ENCODE measurements around the gene SLC38A3. TPM values are rescaled to one million over a fixed set of nuclear protein-coding genes. Genes with fewer than 3 reads are reported as not detected.
A peak's percentile ranks its signal among the peaks of the same experiment; 100 is the strongest.

Gene SLC38A3
- total RNA-seq, 8 experiments from 2014 or later: 0.46 to 9.0 (median 0.85) TPM

- 6 to 60% (median 19%) methylated on average over 1 to 5 of the region's 25 CpGs; no CpG with 5 or more reads in 6 of the 10 experiments for WGBS, 10 experiments
- Histone ChIP-seq H3K4me1 (replicated peaks in 1 of 2) (peaks cover 48 to 64% of the 10 kb centered on the region in 2 donors), H3K4me3 (peak overlapping the region; percentile 5 to 29 (median 22)), H3K27ac (peak overlapping the region; percentile 91 to 94)
- in situ Hi-C loops (cut with MboI; ENCODE audit: low pct_unique_long_range_greater_than_20kb in 2 of 9, low sequenced_read_pairs in 9 of 9, unreplicated experiment in 9 of 9): no loop called here
- peak; percentile 72 to 95 (median 84) for ATAC-seq (replicated peaks in 6 of 8)
Measured at GRCh38 chr3:50245831-50246516, 40.9 kb downstream of the SLC38A3 start.

DNA sequence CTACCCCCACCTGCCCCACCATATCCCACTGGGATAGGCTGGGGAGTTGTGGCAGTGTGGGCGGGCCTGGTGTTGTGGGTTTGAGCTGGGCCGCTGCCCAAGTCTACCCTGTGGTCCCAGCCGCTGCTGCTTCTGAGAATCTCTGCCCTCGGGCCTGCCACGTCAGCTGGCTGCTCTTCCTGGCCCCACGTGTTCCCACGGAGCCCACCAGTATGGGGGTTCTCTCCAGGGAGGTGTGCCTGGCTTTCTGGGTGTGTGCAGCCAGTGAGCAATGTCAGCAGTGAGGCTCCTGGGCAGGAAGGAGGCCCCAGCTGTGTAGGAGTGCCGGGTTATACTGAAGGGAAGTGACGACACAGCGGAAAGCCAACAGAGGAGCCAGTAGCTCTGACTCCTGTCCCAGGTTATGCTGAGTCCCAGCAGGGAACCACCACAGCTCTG, 41.5 kb downstream of the SLC38A3 start:
- H3K4me3 ChIP-seq: peak overlapping the region in 4 of 5 donors; percentile 5 to 29 (median 25)
- H3K27ac ChIP-seq: peak overlapping the region; percentile 91 to 94
- in situ Hi-C loops (cut with MboI; ENCODE audit: low pct_unique_long_range_greater_than_20kb in 2 of 9, low sequenced_read_pairs in 9 of 9, unreplicated experiment in 9 of 9): no loop called here
- ATAC-seq (replicated peaks in 6 of 8): peak; percentile 60 to 78 (median 74)
- peaks cover 42 to 59% of the 10 kb centered on the region in 2 donors for H3K4me1 ChIP-seq (replicated peaks in 1 of 2)
- 0 to 33% methylated on average over 1 to 2 of the region's 10 CpGs; no CpG with 5 or more reads in 8 of the 10 experiments for WGBS, 10 experiments

GRCh38 chr3:50248387-50248786, 43.3 kb downstream of the SLC38A3 start:
- Histone ChIP-seq H3K27ac (peak overlapping the region in 1 of 2 donors; percentile 91), H3K4me3 (no peak overlapping the region), H3K4me1 (replicated peaks in 1 of 2) (peaks cover 29 to 43% of the 10 kb centered on the region in 2 donors)
- in situ Hi-C loops (cut with MboI; ENCODE audit: low pct_unique_long_range_greater_than_20kb in 2 of 9, low sequenced_read_pairs in 9 of 9, unreplicated experiment in 9 of 9): no loop called here
- no peak for ATAC-seq (replicated peaks in 6 of 8)
- WGBS, 10 experiments: 0 to 100% (median 10%) methylated on average over 1 to 2 of the region's 3 CpGs; no CpG with 5 or more reads in 7 of the 10 experiments

DNA sequence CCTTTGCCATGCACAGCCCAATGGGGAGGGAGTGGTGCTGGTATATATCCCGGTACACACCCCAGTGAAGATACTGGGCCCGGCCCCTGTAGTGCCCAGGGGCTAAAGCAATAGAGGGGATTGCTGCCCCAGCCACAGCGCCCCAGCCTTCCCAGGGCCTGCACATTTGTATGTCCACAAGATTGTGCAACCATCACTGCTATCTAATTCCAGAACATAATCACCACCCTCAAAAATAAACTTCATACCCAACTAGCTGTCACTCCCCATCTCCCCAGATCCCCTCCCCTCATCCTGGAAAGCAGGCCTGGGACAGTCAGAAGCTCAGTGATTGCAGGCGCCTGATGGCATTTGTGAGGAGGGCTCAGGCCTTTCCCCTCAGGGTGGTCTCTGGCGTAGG, 44.4 kb downstream of the SLC38A3 start:
- H3K4me3 ChIP-seq: no peak overlapping the region
- H3K27ac ChIP-seq: no peak overlapping the region
- peaks cover 29 to 43% of the 10 kb centered on the region in 2 donors for H3K4me1 ChIP-seq (replicated peaks in 1 of 2)
- no peak for ATAC-seq (replicated peaks in 6 of 8)
- in situ Hi-C loops (cut with MboI; ENCODE audit: low pct_unique_long_range_greater_than_20kb in 2 of 9, low sequenced_read_pairs in 9 of 9, unreplicated experiment in 9 of 9): no loop called here
- 37 to 90% methylated on average over 2 of the region's 5 CpGs; no CpG with 5 or more reads in 8 of the 10 experiments for whole genome bisulfite sequencing, 10 experiments

DNA sequence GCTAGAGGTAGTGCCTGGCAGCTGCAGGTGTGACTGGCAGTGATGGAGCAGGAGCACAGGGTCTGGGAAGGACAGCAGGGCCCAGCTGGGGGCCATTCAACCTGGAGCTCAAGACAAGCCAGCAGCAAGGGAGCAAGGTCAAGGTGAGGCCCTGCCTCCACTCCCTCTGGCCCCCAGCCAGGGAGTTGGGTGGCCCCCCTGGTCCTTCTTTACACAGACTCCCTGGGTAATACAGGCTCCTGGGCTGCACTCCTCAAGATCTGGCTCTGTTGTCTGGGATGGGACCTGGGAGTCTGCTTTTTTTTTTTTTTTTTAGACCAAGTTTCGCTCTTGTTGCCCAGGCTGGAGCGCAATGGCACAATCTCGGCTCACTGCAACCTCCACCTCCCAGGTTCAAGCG, 45.4 kb downstream of the SLC38A3 start:
- in situ Hi-C loops (cut with MboI; ENCODE audit: low pct_unique_long_range_greater_than_20kb in 2 of 9, low sequenced_read_pairs in 9 of 9, unreplicated experiment in 9 of 9): no loop called here
- WGBS, 10 experiments: 100% methylated on average over 1 of the region's 4 CpGs; no CpG with 5 or more reads in 6 of the 10 experiments
- Histone ChIP-seq H3K27ac (no peak overlapping the region), H3K4me3 (no peak overlapping the region), H3K4me1 (replicated peaks in 1 of 2) (peaks cover 20 to 36% of the 10 kb centered on the region in 2 donors)
- no peak for ATAC-seq (replicated peaks in 6 of 8)

DNA sequence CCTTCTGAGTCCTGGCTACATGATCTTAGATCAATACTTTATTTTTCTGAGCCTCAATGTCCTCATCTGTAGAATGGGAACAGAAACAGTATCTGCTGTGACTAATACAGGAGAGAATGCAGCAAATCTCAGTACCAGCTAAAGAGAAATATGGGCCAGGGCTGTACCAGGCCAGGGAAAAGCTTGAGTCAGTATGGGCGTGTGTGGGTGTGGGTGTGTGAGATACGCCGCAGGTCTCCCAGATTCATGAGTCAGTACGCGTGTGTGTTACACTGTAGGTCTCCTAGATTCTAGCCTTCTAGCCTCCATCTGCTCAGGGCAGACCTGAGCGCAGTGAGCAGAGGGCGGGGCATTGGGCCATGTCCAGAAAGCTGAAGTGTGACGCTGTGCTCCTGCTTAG, 46.1 kb downstream of the SLC38A3 start:
- peak in 2 of 8 experiments; percentile 65 to 79 for ATAC-seq (replicated peaks in 6 of 8)
- Histone ChIP-seq H3K4me1 (replicated peaks in 1 of 2) (peaks cover 14 to 31% of the 10 kb centered on the region in 2 donors), H3K27ac (no peak overlapping the region), H3K4me3 (no peak overlapping the region)
- WGBS, 10 experiments: 20 to 100% (median 98%) methylated on average over 1 to 7 of the region's 8 CpGs; no CpG with 5 or more reads in 5 of the 10 experiments
- in situ Hi-C loops (cut with MboI; ENCODE audit: low pct_unique_long_range_greater_than_20kb in 2 of 9, low sequenced_read_pairs in 9 of 9, unreplicated experiment in 9 of 9): no loop called here

DNA sequence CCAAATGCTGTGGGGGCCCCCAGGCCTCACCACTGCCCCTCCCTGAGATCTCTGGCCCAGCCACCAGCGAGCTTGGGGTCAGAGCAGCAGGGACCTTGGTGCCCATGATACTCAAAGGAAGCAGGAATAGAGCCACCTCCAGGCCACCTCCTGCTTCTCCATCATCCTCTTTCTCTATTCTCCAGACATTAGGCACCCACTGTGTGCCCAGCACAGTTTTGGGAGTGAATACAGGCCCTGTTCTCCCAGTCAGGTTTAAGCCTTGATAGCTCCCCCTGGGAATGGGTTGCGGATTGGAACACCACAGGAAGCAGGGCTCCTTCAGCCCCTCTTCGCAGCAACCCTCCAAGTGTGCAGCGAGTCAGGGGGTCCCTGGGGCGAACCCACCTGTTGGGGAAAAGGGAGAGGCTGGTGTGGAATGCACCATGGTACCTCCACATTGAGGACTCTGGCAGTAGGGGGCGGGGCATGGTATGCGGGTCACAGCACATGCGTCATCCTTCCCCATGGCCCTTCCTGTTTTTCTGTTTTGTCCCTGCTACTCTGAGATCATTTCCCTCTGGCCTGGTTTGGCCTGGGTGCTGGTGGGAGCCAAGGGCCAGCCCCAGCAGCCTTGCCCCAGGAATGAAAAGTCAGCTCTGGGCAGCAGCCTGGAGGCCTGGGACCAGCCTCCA, 49.6 kb downstream of the SLC38A3 start:
- Histone ChIP-seq H3K4me3 (no peak overlapping the region), H3K27ac (peak overlapping the region in 1 of 2 donors; percentile 39), H3K4me1 (replicated peaks in 1 of 2) (peaks cover 27 to 37% of the 10 kb centered on the region in 2 donors)
- 11 to 100% (median 84%) methylated on average over 1 to 7 of the region's 8 CpGs; no CpG with 5 or more reads in 4 of the 10 experiments for WGBS, 10 experiments
- in situ Hi-C loops (cut with MboI; ENCODE audit: low pct_unique_long_range_greater_than_20kb in 2 of 9, low sequenced_read_pairs in 9 of 9, unreplicated experiment in 9 of 9): no loop called here
- peak in 1 of 8 experiments; percentile 3 for ATAC-seq (replicated peaks in 6 of 8)

GRCh38 chr3:50255251-50255615, 50.2 kb downstream of the SLC38A3 start:
- Histone ChIP-seq H3K27ac (no peak overlapping the region), H3K4me1 (replicated peaks in 1 of 2) (peaks cover 30 to 38% of the 10 kb centered on the region in 2 donors), H3K4me3 (no peak overlapping the region)
- 73 to 90% (median 80%) methylated on average over 1 to 6 of the region's 9 CpGs; no CpG with 5 or more reads in 7 of the 10 experiments for WGBS, 10 experiments
- ATAC-seq (replicated peaks in 6 of 8): no peak
- in situ Hi-C loops (cut with MboI; ENCODE audit: low pct_unique_long_range_greater_than_20kb in 2 of 9, low sequenced_read_pairs in 9 of 9, unreplicated experiment in 9 of 9): no loop called here

GRCh38 chr3:50256978-50257890, 52.2 kb downstream of the SLC38A3 start:
- in situ Hi-C loops (cut with MboI; ENCODE audit: low pct_unique_long_range_greater_than_20kb in 2 of 9, low sequenced_read_pairs in 9 of 9, unreplicated experiment in 9 of 9): no loop called here
- peak overlapping the region; percentile 82 to 98 for H3K27ac ChIP-seq
- peaks cover 43 to 46% of the 10 kb centered on the region in 2 donors for H3K4me1 ChIP-seq (replicated peaks in 1 of 2)
- 14 to 100% (median 96%) methylated on average over 1 to 7 of the region's 20 CpGs; no CpG with 5 or more reads in 5 of the 10 experiments for WGBS, 10 experiments
- no peak overlapping the region for H3K4me3 ChIP-seq
- ATAC-seq (replicated peaks in 6 of 8): no peak

DNA sequence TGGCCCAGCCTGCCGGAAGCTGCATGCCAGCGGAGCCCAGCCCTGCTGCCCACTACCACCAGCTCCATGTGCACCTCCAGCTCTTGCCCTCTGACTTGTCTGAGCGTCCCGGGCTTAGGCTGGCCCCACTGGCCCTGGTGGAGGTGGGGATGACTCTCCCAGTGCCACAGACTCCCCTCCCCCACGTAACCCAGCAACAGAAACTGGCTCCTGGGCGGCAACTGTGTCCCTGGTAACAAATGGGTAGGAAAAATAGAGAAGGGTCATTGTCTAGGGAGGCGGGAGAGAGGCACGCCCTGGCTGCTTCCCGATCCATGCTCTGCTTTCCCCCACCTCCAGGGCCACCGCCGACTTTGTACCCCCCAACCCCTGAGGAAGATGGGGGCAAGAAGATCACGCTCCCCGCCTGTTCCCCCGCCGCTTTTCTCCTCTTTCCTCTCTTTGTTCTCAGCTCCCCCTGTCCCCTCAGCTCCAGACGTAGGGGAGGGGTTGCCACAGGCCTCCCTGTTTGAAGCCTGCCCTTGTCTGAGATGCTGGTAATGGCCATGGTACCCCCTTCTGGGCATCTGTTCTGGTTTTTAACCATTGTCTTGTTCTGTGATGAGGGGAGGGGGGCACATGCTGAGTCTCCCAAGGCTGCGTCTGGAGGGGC, 53.1 kb downstream of the SLC38A3 start:
- Histone ChIP-seq H3K4me1 (replicated peaks in 1 of 2) (peaks cover 43 to 46% of the 10 kb centered on the region in 2 donors), H3K4me3 (no peak overlapping the region), H3K27ac (peak overlapping the region; percentile 82 to 98)
- in situ Hi-C loops (cut with MboI; ENCODE audit: low pct_unique_long_range_greater_than_20kb in 2 of 9, low sequenced_read_pairs in 9 of 9, unreplicated experiment in 9 of 9): no loop called here
- 20 to 100% (median 100%) methylated on average over 1 to 2 of the region's 17 CpGs; no CpG with 5 or more reads in 7 of the 10 experiments for WGBS, 10 experiments
- peak in 5 of 8 experiments; percentile 37 to 52 (median 42) for ATAC-seq (replicated peaks in 6 of 8)

- Histone ChIP-seq H3K4me3 (no peak overlapping the region), H3K4me1 (replicated peaks in 1 of 2) (peaks cover 46 to 51% of the 10 kb centered on the region in 2 donors), H3K27ac (peak overlapping the region; percentile 82 to 98)
- peak in 1 of 8 experiments; percentile 0 for ATAC-seq (replicated peaks in 6 of 8)
- in situ Hi-C loops (cut with MboI; ENCODE audit: low pct_unique_long_range_greater_than_20kb in 2 of 9, low sequenced_read_pairs in 9 of 9, unreplicated experiment in 9 of 9): no loop called here
- WGBS, 10 experiments: 50 to 80% (median 70%) methylated on average over 1 to 6 of the region's 16 CpGs; no CpG with 5 or more reads in 5 of the 10 experiments
Measured at GRCh38 chr3:50258979-50259378, 53.9 kb downstream of the SLC38A3 start.

DNA sequence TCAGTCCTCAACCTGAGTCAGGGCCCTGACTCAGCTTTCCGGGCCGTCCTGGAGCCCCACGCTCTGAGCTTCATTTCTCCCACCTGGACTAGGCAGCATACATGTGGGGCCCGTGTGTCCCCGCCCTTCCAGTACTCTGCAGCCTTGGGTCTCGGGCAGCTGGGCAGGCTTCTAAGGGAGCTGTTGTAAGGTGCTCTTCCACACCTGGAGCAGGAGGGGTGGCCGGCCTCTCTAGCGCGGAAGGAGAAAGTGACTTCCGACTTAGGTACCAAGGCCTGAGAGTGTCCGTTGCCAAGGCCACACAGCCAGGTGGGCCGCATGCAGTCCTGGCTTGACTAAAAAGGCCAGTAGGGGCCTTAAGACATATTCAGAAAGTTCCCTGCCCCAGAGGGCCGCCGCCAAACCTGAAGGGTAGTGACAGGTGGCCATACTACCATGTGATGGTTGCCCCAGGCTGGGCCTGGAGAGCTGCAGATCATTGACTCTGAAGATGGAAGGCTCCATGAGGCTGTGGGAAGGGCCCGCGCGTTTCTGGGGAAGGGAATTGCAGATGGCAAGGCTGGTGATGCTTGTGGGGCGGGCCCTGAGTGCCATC, 54.5 kb downstream of the SLC38A3 start:
- 40 to 100% (median 94%) methylated on average over 1 to 11 of the region's 18 CpGs; no CpG with 5 or more reads in 2 of the 10 experiments for WGBS, 10 experiments
- Histone ChIP-seq H3K4me3 (peak overlapping the region in 1 of 5 donors; percentile 58), H3K4me1 (replicated peaks in 1 of 2) (peaks cover 51 to 57% of the 10 kb centered on the region in 2 donors), H3K27ac (peak overlapping the region; percentile 98 to 100)
- in situ Hi-C loops (cut with MboI; ENCODE audit: low pct_unique_long_range_greater_than_20kb in 2 of 9, low sequenced_read_pairs in 9 of 9, unreplicated experiment in 9 of 9): no loop called here
- peak in 1 of 8 experiments; percentile 2 for ATAC-seq (replicated peaks in 6 of 8)

All from motor neuron (in vitro differentiated cells).